NCI-H1436 (cell line): ENCODE measurements around the gene STARD13.
"Not testable (repeated sequence)": the region's sequence is repeated elsewhere in the genome, so short reads cannot be mapped to it uniquely, and the experiment has no call there.

ENCODE experiments used
- DNase-seq: peaks from one replicate; lab custom pipeline; 2025; lab: John Stamatoyannopoulos, UW

STARD13 gene

GRCh38 chr13:33257841-33258807 lies 27.4 kb downstream of the STARD13 start:
- no peak for DNase-seq

- DNase-seq = no peak
Observed at GRCh38 chr13:33256148-33256840, 29.3 kb downstream of the STARD13 start.

- no peak for DNase-seq
Observed at GRCh38 chr13:33252135-33252534, 33.4 kb downstream of the STARD13 start.

- no peak for DNase-seq
Observed at GRCh38 chr13:33251131-33251661, 34.4 kb downstream of the STARD13 start.

DNA sequence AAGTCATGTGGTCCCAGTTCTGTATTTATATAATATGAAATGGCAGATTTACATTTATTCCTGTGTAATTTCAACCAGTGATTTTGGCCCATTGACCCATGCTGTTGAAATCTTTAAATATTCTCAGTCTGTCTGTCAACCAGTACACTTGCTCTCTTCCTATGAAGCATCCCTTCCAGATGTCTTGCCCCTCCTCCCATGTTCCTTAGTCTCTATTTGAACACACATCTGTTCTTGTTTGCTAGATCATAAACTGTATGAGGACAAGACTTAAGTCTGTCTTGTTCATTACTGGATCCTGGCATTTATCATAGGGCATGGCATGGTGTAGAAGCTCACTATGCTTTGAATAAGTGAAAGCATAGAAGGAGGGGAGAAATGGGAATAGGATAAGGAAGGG lies 34.9 kb downstream of the STARD13 start:
- DNase-seq = no peak

DNA sequence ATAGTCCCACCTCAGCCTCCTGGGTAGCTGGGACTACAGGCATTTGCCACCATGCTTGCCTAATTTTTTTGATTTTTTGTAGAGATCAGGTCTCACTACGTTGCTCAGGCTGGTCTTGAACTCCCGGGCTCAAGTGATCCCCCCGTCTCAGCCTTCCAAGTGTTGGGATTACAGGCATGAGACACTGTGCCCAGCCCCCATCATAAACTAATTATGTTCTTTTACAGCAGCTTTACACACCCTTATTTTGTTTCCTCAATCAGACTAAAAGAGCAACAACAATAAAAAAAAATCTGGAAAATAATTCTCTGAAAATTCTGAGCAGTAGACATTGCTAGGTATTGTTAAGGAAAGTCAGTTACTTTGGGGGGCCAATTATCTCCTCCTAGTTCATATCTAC lies 35.7 kb downstream of the STARD13 start:
- no peak for DNase-seq

- DNase-seq = no peak
Observed at GRCh38 chr13:33249066-33249465, 36.5 kb downstream of the STARD13 start.

DNA sequence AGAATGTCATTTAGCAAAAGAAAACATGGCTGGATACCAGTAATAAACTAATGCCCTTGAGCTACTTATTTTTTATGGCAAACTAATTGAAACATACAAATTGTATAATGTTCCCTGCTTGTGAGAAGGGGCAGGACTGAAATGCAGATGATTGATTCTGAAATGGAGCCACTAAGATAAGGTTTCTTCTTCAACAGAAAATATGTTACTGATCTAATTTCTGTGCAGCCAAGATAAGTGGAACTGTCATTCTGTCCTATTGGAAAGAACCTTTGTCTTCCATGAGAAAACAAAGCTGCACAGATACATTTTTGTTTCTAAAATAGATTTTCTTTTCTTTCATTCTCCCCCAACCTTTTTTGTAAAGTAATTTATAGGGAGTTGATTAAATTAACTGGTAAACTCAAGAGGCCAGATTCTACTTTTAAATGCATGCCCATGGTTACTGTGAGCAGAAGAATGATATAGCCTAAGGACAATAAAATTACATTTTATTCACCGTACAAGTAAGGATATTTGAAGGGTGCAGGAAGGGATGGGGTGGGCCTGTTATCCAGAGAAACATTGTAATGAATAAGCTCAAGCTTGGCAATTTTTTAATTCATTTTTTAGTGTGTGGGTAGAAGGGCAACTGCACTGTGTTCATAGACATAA lies 39.9 kb downstream of the STARD13 start:
- no peak for DNase-seq

GRCh38 chr13:33244907-33245287 lies 40.7 kb downstream of the STARD13 start:
- DNase-seq = no peak

DNA sequence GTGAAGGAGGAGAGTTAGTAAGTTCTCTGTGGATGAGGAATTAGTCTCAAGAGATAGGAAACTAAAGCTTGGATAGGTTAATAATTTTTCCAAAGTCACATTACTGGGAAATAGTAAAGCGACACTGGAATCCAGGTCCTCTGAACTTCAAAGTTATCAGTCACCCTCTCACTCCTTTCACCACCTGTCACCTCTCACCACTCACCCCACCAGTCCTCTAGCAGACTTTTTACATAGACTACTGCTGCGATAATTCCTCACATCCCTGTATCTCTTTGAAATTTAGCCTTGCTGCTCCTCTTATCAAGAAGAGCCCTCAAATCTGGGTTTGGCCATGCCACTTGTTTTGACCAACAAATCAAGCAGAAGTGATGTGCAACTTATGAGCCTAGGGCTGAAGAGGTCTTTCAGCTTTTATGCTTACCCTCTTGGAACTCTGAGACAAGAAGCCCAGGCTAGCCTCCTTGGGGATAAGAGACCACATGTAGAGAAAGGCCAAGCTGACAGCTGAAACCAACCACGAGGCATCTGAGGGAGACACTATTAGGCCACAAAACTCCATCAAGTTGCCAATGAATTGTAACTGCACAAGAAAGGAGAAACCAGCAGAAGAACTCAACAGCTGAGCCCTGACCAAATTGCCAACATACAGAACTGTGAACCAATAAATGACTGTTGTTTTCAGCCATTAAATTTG lies 41.2 kb downstream of the STARD13 start:
- DNase-seq = no peak

DNA sequence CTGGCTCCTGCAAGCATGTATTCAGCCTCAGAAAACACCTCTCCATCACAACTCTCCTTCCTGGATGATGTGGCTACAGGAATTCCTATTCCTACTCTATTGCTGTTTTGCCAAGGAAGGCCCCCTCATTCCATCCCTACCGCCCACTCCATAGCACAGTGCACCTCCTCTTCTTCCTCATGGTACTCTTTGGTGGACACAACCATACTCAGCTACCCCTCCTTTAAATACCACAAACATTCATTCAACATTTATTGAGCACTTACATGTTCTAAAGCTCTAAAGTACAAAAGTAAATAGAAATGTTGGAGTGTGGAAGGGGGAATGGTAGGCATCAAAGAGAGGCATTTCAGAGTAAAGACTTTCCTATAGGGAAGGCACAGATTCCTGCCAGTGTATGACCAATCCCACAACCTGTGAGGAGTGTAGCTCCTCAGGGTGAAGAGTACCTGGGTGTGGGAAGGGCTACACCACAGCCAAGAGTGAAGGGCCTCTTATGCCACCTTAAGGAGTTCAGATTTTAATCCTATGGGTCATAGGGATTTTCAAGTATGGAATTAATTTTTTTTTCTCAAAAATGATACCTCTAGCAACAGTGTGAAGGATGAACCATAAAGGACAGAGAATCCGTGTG lies 42.5 kb downstream of the STARD13 start:
- no peak for DNase-seq

- DNase-seq = not testable (repeated sequence)
Observed at GRCh38 chr13:33242372-33242771, 43.2 kb downstream of the STARD13 start.

- no peak for DNase-seq
Observed at GRCh38 chr13:33236021-33236420, 49.5 kb downstream of the STARD13 start.

GRCh38 chr13:33235564-33235963 lies 50.0 kb downstream of the STARD13 start:
- no peak for DNase-seq

- DNase-seq = no peak
Observed at GRCh38 chr13:33235078-33235477, 50.5 kb downstream of the STARD13 start.

DNA sequence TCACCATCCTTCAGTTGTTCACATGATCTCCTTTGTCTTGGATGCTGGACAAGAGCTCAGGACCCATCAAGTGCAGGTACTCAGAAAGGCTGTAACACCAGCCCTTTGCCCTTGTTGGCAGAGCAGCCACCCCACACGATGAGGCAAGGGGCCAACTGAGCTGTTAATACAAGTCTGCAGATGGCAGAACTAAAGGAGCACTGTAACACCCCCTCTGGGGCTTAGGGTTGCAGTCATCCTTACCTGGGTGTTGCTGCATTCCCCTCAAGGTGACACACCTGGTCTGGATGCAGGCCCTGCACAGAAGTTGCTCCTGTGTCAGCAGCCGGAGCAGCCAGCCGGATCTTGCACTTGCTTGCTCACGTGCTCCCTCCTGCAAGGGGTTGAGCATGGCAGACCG lies 52.0 kb downstream of the STARD13 start:
- DNase-seq = no peak

- DNase-seq = no peak
Observed at GRCh38 chr13:33232883-33233282, 52.7 kb downstream of the STARD13 start.

DNA sequence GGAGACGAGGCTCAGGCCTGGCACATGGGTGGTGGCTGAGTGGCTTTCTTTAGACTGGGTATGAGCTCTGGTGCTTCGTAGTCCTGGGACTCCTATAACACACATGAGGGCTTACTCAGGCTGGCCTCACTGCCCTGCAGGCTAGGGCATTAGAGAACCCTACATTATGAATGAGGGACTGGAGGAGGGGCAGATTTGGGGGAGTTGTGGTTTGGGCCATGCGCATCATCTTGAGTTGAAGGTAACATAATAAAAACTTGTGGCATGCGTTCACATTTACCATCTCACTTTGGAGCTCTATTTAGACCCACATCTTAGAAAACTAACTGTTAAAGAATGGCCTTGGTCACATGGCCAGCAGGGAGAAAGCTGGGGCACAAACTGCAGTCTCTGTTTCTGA lies 54.2 kb downstream of the STARD13 start:
- DNase-seq = no peak

- DNase-seq = no peak
Observed at GRCh38 chr13:33230178-33230881, 55.2 kb downstream of the STARD13 start.

DNA sequence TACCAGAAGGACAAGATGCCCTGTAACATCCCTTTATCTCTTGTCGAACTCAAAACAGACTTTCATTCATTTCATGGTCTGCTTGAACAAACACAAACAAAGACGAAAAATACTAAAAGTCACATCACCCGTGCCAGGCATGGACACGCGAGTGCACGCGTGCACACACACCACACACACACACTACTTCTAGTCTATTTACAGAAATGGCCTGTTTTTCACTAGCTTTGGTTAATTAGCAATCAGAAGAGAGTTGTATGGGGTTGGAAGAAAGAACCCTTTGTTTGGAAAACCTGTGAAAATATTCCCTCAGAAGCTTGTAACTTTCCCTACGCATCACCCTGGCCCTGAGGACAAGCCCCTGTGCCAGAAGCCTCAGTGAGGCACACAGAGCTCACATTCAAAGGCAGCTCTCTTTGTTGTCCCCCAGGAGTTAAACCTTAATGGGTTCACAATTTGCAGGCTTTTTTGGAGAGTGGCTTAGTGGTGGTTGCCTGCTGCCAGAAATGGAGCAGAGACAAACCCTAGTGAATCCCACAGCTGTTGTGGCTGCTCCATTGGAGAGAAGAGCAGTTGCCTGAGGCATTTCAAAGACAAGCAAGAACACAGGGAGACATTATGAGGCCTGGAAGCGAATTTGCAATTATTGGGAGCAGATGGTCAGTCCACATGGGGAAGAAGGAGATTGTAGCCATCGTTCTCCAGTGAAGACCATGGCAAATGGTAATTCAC lies 55.9 kb downstream of the STARD13 start:
- no peak for DNase-seq
